Calu3 (cell line): ENCODE data around the gene STAT6. TPM values are rescaled to one million over a fixed set of nuclear protein-coding genes. Genes with fewer than 3 reads are reported as not detected.

Source experiments
- BruUV-seq: library from RNA; stranded (reverse); fragments of 400-500 nt; replicated peaks from 2 replicates; lab custom pipeline; 2021; lab: Mats Ljungman, UMichigan
- CTCF ChIA-PET: fragments of 300-600 bp; sonication (Branson Sonifier 250); formaldehyde crosslinking; loops from one replicate; lab custom pipeline; 2022; ENCODE audit warnings: antibody characterized with exemption; lab: Charles Lee
- DNase-seq: peaks from one replicate; pipeline ENCODE4 v3.0.0; 2022
- H3K27ac Mint-ChIP-seq: one replicate; pipeline ENCODE4 v1.8.0; 2022; ENCODE audit warnings: mixed read lengths; ENCODE audit not compliant: unreplicated experiment
- H3K27me3 Mint-ChIP-seq: one replicate; pipeline ENCODE4 v1.8.0; 2022; ENCODE audit warnings: mixed read lengths; ENCODE audit not compliant: unreplicated experiment
- H3K36me3 Mint-ChIP-seq: one replicate; pipeline ENCODE4 v1.8.0; 2022; ENCODE audit warnings: mild to moderate bottlenecking, moderate library complexity, mixed read lengths; ENCODE audit not compliant: insufficient read depth, unreplicated experiment
- H3K4me1 Mint-ChIP-seq: one replicate; pipeline ENCODE4 v1.8.0; 2022; ENCODE audit warnings: mild to moderate bottlenecking, low read depth, mixed read lengths; ENCODE audit not compliant: unreplicated experiment
- H3K4me3 Mint-ChIP-seq: one replicate; pipeline ENCODE4 v1.8.0; 2022; ENCODE audit warnings: mild to moderate bottlenecking, low read depth, moderate library complexity, mixed read lengths; ENCODE audit not compliant: unreplicated experiment
- H3K9me3 Mint-ChIP-seq: one replicate; pipeline ENCODE4 v1.8.0; 2022; ENCODE audit warnings: low read depth, mixed read lengths; ENCODE audit not compliant: unreplicated experiment
- CTCF ChIP-seq: fragments of 200-600 bp; IDR thresholded peaks from one replicate; pipeline ENCODE4 v1.8.0; 2022; ENCODE audit warnings: antibody characterized with exemption; ENCODE audit not compliant: unreplicated experiment
- intact Hi-C: fragments of 100-400 bp; cut with micrococcal nuclease; formaldehyde crosslinking; loops from one replicate; pipeline ENCODE4 v1.10.0; 2022; ENCODE audit not compliant: unreplicated experiment
- total RNA-seq: library from RNA; stranded (reverse); gene quantifications from 2 replicates; pipeline ENCODE4 v1.2.3, GENCODE V29; 2022

STAT6 gene
- total RNA-seq, 1 experiment from 2014 or later, result 213 TPM

- H3K27me3 Mint-ChIP-seq, result no peaks in the 10 kb centered on the region
- CTCF ChIA-PET, result interaction anchor here (0.6 kb wide), 1 partner anchor 23 kb away, joined by 3 read pairs; the partner anchor contains the start of gene LRP1
- peaks cover 75% of the 10 kb centered on the region for H3K36me3 Mint-ChIP-seq
- H3K9me3 Mint-ChIP-seq, result no peaks in the 10 kb centered on the region
- H3K4me1 Mint-ChIP-seq, result peaks cover 37% of the 10 kb centered on the region
- BruUV-seq, result no TSS peak
- DNase-seq, result no peak
- intact Hi-C loops, result no loop called here
- TF ChIP-seq CTCF, result no peak
- no peak overlapping the region for H3K27ac Mint-ChIP-seq
- H3K4me3 Mint-ChIP-seq, result no peak overlapping the region
Measured at GRCh38 chr12:57105011-57105753, 6.0 kb downstream of the STAT6 start.

- Mint-ChIP-seq H3K9me3 (no peaks in the 10 kb centered on the region), H3K4me3 (no peak overlapping the region), H3K36me3 (peaks cover 75% of the 10 kb centered on the region), H3K27ac (no peak overlapping the region), H3K4me1 (peaks cover 31% of the 10 kb centered on the region), H3K27me3 (no peaks in the 10 kb centered on the region)
- intact Hi-C loops, result no loop called here
- BruUV-seq, result no TSS peak
- no peak for DNase-seq
- CTCF ChIA-PET, result no interaction called here
- TF ChIP-seq CTCF, result no peak
Measured at GRCh38 chr12:57104292-57104910, 6.8 kb downstream of the STAT6 start.

GRCh38 chr12:57103856-57104255, 7.3 kb downstream of the STAT6 start:
- H3K4me1 Mint-ChIP-seq, result peaks cover 26% of the 10 kb centered on the region
- no peak overlapping the region for H3K27ac Mint-ChIP-seq
- no TSS peak for BruUV-seq
- H3K36me3 Mint-ChIP-seq, result peaks cover 75% of the 10 kb centered on the region
- no peak overlapping the region for H3K4me3 Mint-ChIP-seq
- no peak for TF ChIP-seq CTCF
- no peak for DNase-seq
- CTCF ChIA-PET, result interaction anchor here (2.8 kb wide), 1 partner anchor 8 kb away, joined by 25 read pairs; the partner anchor contains the start of gene STAT6
- intact Hi-C loops, result no loop called here
- H3K27me3 Mint-ChIP-seq, result no peaks in the 10 kb centered on the region
- no peaks in the 10 kb centered on the region for H3K9me3 Mint-ChIP-seq

- no peak overlapping the region for H3K4me3 Mint-ChIP-seq
- no peaks in the 10 kb centered on the region for H3K9me3 Mint-ChIP-seq
- H3K36me3 Mint-ChIP-seq, result peaks cover 82% of the 10 kb centered on the region
- CTCF ChIA-PET, result interaction anchor here (0.7 to 2.8 kb wide), 6 partner anchors 10 to 319 kb away, joined by 4 to 25 read pairs (median 5); partner anchors contain the start of genes NEMP1 and STAT6
- peak overlapping the region; percentile 35 for H3K27ac Mint-ChIP-seq
- peaks cover 17% of the 10 kb centered on the region for H3K4me1 Mint-ChIP-seq
- peak; percentile 63 for DNase-seq
- no TSS peak for BruUV-seq
- no peaks in the 10 kb centered on the region for H3K27me3 Mint-ChIP-seq
- intact Hi-C loops, result no loop called here
- TF ChIP-seq CTCF, result no peak
Measured at GRCh38 chr12:57101892-57102695, 9.1 kb downstream of the STAT6 start.
